Naive B cell (primary cell): ENCODE data around the gene ANKDD1A. TPM values are rescaled to one million over a fixed set of nuclear protein-coding genes. Genes with fewer than 3 reads are reported as not detected.

Experiments used
- ATAC-seq, 2 donors: fragments of 150-1000 bp; cut with Tn5 transposase; 2 replicates each; pipeline ENCODE4 v1.10.0; 2021; ENCODE audit warnings: low read depth in 2 of 2, mild to moderate bottlenecking in 2 of 2, moderate library complexity in 2 of 2
- DNase-seq: peaks from one replicate; pipeline ENCODE4 v3.0.0; 2022
- H3K27ac Mint-ChIP-seq, 6 donors: one replicate each; pipeline ENCODE4 v1.8.0; 2020 to 2022; ENCODE audit warnings: mild to moderate bottlenecking in 6 of 6, mixed read lengths in 6 of 6, moderate library complexity in 5 of 6, inconsistent platforms in 2 of 6
- H3K27me3 Mint-ChIP-seq, 3 donors: one replicate each; pipeline ENCODE4 v1.8.0; 2021 to 2022; ENCODE audit warnings: mixed read lengths in 3 of 3, mild to moderate bottlenecking in 1 of 3
- H3K36me3 Mint-ChIP-seq, 2 donors: one replicate each; pipeline ENCODE4 v1.8.0; 2020 to 2022; ENCODE audit warnings: mixed read lengths in 2 of 2, inconsistent platforms in 1 of 2, mild to moderate bottlenecking in 1 of 2
- H3K4me1 Mint-ChIP-seq, 3 donors: one replicate each; pipeline ENCODE4 v1.8.0; 2020 to 2022; ENCODE audit warnings: mixed read lengths in 3 of 3, inconsistent platforms in 1 of 3, mild to moderate bottlenecking in 1 of 3, moderate library complexity in 1 of 3
- H3K4me3 Mint-ChIP-seq, 8 donors: one replicate each; pipeline ENCODE4 v1.8.0; 2020 to 2022; ENCODE audit warnings: mild to moderate bottlenecking in 8 of 8, mixed read lengths in 8 of 8, moderate library complexity in 8 of 8, inconsistent platforms in 2 of 8
- H3K9me3 Mint-ChIP-seq, 7 donors: one replicate each; pipeline ENCODE4 v1.8.0; 2020 to 2022; ENCODE audit warnings: mixed read lengths in 7 of 7, mild to moderate bottlenecking in 5 of 7, inconsistent platforms in 2 of 7, moderate library complexity in 1 of 7
- polyA plus RNA-seq, 6 donors: library from polyadenylated mRNA; unstranded; fragments of 300-500 nt; fragmentation: Illumina TruSeq; gene quantifications; one replicate each; pipeline ENCODE4 v1.2.3, GENCODE V29; 2021; ENCODE audit warnings: low read depth in 6 of 6

ANKDD1A gene
- polyA plus RNA-seq, 6 donors from 2014 or later = 0.14 to 3.3 (median 1.3) TPM; not detected in 1

DNA sequence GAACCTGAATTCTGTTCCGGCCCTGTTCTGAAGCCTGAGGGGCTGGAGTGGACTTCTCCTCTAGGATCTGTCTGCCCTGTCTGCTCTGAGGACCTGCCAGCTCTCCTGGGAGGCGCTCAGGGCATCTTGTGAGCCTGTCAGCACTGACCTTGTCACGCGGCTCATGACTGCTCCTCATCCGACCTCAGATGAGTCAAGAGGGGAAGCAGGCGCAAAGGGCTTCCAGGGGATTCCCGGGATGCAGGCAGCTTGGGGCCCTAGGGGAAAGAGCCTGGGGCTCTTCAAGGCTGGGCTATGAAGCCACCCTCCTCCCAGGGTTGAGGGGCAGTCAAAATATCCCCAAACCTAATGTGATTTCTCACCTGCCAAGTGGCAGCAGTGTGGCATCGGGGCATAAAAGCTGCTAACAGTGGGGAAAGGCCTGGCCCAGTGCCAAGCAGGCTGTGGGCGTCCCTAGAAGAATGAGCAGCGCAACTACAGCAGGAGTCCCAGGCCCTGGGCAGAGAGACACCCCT lies 27.6 kb upstream of the ANKDD1A start:
- H3K27me3 Mint-ChIP-seq = no peaks in the 10 kb centered on the region
- peaks cover 15 to 34% (median 23%) of the 10 kb centered on the region in 3 donors for H3K4me1 Mint-ChIP-seq
- H3K27ac Mint-ChIP-seq = peak overlapping the region in 5 of 6 donors; percentile 56 to 82 (median 63)
- no peak for DNase-seq
- H3K4me3 Mint-ChIP-seq = peak overlapping the region in 3 of 8 donors; percentile 7 to 57 (median 51)
- no peaks in the 10 kb centered on the region for H3K9me3 Mint-ChIP-seq
- peak; percentile 45 to 51 for ATAC-seq
- H3K36me3 Mint-ChIP-seq = no peaks in the 10 kb centered on the region

- Mint-ChIP-seq H3K27ac (no peak overlapping the region), H3K4me3 (no peak overlapping the region), H3K27me3 (no peaks in the 10 kb centered on the region), H3K4me1 (peaks cover 15 to 34% (median 23%) of the 10 kb centered on the region in 3 donors), H3K36me3 (no peaks in the 10 kb centered on the region), H3K9me3 (no peaks in the 10 kb centered on the region)
- no peak for ATAC-seq
- no peak for DNase-seq
Measured at GRCh38 chr15:64884679-64885078, 27.0 kb upstream of the ANKDD1A start.

DNA sequence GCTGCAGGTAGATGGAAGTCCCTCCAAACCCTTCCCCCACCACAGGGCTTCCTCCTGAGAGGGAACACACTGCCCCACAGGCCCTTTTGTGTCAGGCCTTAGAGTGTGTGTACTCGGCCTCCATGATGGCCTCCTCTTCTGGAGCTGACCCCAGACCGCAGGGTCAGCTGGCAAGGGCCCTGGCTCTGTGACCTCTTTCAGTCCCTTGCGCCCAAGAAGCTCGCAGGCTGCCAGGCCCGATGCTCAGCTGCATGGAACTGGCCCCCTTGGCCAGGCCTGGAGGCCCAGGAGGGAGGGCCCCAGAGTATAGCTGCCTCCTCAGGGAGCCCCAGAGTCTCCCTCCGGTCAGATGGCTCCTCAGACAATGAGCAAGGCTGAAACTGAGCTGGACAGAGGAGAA lies 23.4 kb upstream of the ANKDD1A start:
- H3K9me3 Mint-ChIP-seq = no peaks in the 10 kb centered on the region
- no peak overlapping the region for H3K4me3 Mint-ChIP-seq
- no peaks in the 10 kb centered on the region for H3K27me3 Mint-ChIP-seq
- DNase-seq = no peak
- ATAC-seq = no peak
- H3K4me1 Mint-ChIP-seq = peaks cover 31 to 38% (median 34%) of the 10 kb centered on the region in 3 donors
- H3K36me3 Mint-ChIP-seq = no peaks in the 10 kb centered on the region
- peak overlapping the region in 1 of 6 donors; percentile 85 for H3K27ac Mint-ChIP-seq

DNA sequence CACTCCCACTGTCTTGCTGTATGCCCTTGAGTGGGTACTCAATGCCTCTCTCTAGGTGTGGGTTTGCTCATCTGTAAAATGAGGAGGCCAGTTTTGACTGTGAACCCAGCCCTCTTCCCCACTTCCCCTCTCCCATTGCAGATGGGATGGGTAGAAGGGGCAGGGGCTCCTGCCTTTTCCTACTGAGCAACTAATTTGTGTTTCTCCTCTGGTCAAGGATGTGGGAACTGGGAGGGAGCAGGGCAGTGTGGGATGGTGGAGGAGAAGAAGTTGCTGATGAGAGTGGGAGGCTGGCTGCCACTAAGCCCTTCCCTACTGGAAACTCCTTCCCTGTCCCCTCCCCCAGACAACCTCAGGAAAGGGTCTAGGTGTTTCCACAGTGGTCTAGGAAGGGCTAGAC lies 20.1 kb upstream of the ANKDD1A start:
- peaks cover 45 to 58% (median 56%) of the 10 kb centered on the region in 3 donors for H3K4me1 Mint-ChIP-seq

DNA sequence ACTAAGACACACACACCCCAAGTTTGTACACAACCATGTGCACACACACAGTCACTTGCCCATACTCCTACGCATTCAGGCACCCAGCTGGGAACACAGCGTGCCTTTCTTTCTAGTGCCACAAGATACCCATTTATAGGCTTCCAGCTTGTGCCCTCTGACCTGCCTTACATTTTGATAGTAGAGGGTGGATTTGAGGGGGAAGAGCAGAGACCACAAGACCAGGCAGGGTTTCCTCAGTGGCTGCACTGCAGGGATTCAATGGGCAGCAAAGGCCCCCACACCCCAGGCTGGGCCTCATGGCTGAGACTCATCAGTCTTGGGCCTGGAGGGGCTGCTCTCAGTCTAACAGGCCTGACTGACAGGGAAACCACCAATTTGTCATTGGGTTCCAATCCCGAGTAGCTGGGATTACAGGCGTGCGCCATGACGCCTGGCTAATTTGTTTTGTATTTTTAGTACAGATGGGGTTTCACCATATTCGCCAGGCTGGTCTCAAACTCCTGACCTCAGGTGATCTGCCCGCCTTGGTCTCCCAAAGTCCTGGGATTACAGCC lies 18.8 kb upstream of the ANKDD1A start:
- H3K4me1 Mint-ChIP-seq = peaks cover 47 to 67% (median 66%) of the 10 kb centered on the region in 3 donors
- H3K36me3 Mint-ChIP-seq = no peaks in the 10 kb centered on the region
- peak overlapping the region; percentile 88 to 97 (median 92) for H3K4me3 Mint-ChIP-seq
- ATAC-seq (no peak), DNase-seq (no peak)
- H3K9me3 Mint-ChIP-seq = no peaks in the 10 kb centered on the region
- H3K27me3 Mint-ChIP-seq = no peaks in the 10 kb centered on the region
- peak overlapping the region; percentile 60 to 99 (median 98) for H3K27ac Mint-ChIP-seq

More for the DNA sequence above, 20.1 kb upstream of the ANKDD1A start:
- H3K27me3 Mint-ChIP-seq = no peaks in the 10 kb centered on the region
- DNase-seq (no peak), ATAC-seq (no peak)
- no peaks in the 10 kb centered on the region for H3K9me3 Mint-ChIP-seq
- H3K36me3 Mint-ChIP-seq = no peaks in the 10 kb centered on the region
- peak overlapping the region in 4 of 8 donors; percentile 16 to 79 (median 30) for H3K4me3 Mint-ChIP-seq
- peak overlapping the region; percentile 56 to 98 (median 82) for H3K27ac Mint-ChIP-seq

DNA sequence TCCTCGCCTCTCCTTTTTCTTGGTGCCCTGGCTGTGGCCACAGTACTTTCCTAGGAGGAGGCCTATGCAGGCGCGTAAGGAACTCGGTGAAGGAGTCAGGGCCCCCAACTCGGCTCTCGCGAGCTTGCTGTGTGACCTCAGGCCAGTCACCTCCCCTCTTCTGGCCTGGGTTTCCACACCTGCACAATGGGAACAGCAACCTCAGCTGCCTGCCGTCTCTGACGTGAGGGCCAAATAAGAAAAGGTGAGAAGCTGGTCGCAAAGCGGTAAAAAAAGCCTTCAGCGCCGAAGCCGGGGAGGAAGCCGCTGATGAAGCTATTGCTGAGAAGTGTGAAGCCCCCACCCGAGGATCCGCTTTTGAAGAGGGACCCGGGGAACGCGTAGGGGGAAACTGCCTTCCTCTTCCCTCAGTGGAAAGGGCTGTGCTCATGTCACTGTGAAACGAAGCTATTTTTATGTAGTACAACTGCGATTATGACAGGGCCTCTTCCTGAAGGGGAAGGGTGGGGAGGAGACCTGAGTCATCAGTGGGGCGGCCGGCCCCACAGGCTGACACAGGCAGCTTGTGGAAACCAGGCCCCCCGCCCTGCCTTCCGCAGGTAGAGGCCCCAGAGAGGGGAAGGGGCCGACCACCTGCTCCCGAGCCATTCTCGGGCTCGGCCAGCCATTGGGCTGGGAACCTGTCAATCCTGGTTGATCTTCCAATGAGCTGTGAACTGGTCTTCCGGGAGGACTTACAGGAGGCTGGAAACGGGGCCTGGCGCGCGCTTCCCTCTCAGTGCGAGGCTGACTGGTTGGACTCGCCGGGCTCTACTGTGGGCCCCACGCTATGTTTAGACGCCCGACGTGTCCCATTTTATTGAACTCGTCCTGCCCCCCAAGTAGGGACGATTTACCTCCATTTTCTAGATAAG lies 18.0 kb upstream of the ANKDD1A start:
- peak overlapping the region; percentile 96 to 99 (median 98) for H3K27ac Mint-ChIP-seq
- peak overlapping the region; percentile 88 to 97 (median 92) for H3K4me3 Mint-ChIP-seq
- no peaks in the 10 kb centered on the region for H3K27me3 Mint-ChIP-seq
- peak; percentile 92 for DNase-seq
- H3K36me3 Mint-ChIP-seq = no peaks in the 10 kb centered on the region
- peaks cover 50 to 72% (median 68%) of the 10 kb centered on the region in 3 donors for H3K4me1 Mint-ChIP-seq
- no peaks in the 10 kb centered on the region for H3K9me3 Mint-ChIP-seq
- peak; percentile 63 for ATAC-seq

DNA sequence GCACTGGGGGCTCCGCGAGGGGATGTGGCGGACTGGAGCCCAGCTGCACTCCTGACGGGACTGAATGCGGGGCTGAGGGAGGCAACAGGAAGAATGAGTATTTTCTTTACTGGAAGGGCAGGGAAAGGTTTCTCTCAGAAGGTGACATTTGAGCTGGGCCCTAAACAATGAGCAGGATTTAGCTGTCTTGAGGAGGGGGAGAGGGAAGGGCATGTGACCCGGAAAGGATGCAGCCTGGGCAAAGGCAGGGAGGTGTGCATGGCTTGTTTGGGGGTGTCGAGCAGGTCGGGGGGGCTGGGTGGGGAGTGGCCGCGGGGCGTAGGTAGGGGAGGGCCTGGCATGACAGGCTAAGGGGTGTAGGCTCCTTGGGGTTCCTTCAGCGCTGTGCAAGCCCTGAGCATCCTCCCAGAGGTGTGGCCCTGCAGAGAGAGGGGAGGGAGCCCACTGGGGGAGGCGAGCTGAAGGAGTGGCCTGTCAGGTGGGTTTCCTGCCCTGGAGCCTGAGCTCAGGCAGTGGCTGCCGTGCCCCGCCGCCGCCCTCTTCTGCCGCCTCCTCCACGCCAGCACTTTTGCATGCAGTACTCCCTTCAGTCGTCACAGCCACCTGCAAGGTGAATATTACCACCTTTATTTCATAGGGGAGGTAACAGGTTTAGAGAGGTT lies 17.2 kb upstream of the ANKDD1A start:
- DNase-seq (peak; percentile 78), ATAC-seq (peak; percentile 63 to 64)
- Mint-ChIP-seq H3K4me1 (peaks cover 50 to 72% (median 68%) of the 10 kb centered on the region in 3 donors), H3K9me3 (no peaks in the 10 kb centered on the region), H3K4me3 (peak overlapping the region; percentile 88 to 97 (median 92)), H3K36me3 (no peaks in the 10 kb centered on the region), H3K27ac (peak overlapping the region; percentile 96 to 99 (median 98)), H3K27me3 (no peaks in the 10 kb centered on the region)

DNA sequence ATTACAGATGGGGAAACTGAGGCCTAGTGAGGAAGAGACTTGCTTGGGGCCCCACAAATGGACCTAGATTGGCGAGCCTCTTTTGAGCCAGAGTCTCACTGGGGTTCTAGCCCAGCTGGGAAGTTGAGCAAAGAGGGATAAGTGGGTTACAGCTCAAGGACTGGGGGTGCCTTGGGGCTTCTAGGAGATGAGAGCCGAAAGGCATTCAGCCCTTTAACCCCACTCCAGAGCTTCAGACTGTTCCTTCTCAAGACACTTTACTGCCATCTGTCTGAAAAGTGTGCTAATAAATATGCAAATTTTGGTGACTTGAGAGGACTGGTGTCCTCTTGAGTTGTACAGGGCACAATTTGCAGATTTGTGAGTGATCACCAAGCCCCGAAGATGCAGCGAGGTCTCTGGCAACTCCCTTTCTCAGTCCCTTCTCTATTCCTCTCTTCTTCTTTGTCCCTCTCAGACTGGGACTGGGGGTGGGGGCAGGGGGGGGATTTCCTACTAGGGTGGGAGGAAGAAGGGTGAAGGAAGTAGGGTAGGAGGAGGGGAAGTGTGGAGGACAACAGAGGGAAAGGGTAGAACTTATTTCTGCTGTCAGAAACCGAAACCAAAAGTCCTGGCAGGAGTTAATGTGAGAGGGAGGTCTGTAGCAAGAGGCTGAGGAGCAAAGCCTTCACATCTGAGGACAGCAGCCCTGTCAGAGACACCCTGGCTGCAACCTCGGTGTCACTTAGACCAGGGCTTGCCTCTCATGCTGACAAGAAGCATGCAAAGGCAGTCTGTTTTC lies 16.2 kb upstream of the ANKDD1A start:
- H3K4me3 Mint-ChIP-seq = peak overlapping the region; percentile 88 to 97 (median 92)
- ATAC-seq (peak; percentile 34 to 35), DNase-seq (peak; percentile 51)
- H3K4me1 Mint-ChIP-seq = peaks cover 50 to 72% (median 68%) of the 10 kb centered on the region in 3 donors
- H3K9me3 Mint-ChIP-seq = no peaks in the 10 kb centered on the region
- peaks cover 0 to under 1% of the 10 kb centered on the region in 2 donors for H3K36me3 Mint-ChIP-seq
- peak overlapping the region; percentile 91 to 99 (median 98) for H3K27ac Mint-ChIP-seq
- no peaks in the 10 kb centered on the region for H3K27me3 Mint-ChIP-seq

DNA sequence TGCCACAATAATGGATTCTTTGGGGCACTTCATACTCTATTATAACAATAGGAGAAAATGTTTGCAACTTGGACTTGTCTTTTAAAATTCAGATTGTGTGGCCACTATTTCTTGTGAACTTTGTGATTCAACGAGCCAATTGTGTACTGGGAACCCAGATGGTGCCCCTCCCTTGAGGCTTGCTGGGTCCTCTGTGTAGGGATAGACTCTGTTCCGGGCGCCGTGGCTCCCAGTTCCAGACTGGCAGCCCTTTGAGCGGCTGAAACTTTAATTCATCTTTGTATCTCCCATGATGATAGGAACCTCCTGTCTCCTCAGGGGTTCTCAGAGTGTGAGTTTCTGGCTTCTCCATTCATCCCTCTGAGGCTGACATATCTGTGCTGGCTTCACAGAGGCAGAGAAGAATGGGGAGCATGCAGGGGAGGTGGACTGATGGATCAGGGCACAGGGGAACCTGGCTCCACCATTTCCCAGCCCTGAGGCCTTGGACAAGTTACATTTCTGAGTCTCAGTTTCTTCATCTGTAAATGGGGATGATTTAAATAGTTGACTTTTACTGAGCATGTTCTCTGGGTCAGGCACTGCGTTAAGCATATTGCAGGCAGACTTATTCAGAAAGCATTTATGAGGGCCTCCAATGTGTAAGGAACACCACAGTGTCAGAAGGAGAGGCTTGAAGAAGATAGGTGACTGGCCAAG lies 15.2 kb upstream of the ANKDD1A start:
- Mint-ChIP-seq H3K36me3 (peaks cover 0 to 7% of the 10 kb centered on the region in 2 donors), H3K27me3 (no peaks in the 10 kb centered on the region), H3K4me1 (peaks cover 44 to 71% (median 68%) of the 10 kb centered on the region in 3 donors), H3K27ac (peak overlapping the region; percentile 91 to 98 (median 94)), H3K4me3 (peak overlapping the region in 6 of 8 donors; percentile 88 to 97 (median 90)), H3K9me3 (peaks cover 0 to 7% (median 5%) of the 10 kb centered on the region in 7 donors)
- DNase-seq = no peak
- no peak for ATAC-seq

GRCh38 chr15:64897345-64897985 lies 14.2 kb upstream of the ANKDD1A start:
- H3K27me3 Mint-ChIP-seq = no peaks in the 10 kb centered on the region
- ATAC-seq (no peak), DNase-seq (no peak)
- peaks cover 0 to 7% of the 10 kb centered on the region in 2 donors for H3K36me3 Mint-ChIP-seq
- peaks cover 0 to 7% (median 5%) of the 10 kb centered on the region in 7 donors for H3K9me3 Mint-ChIP-seq
- H3K27ac Mint-ChIP-seq = peak overlapping the region in 5 of 6 donors; percentile 87 to 98 (median 93)
- H3K4me3 Mint-ChIP-seq = peak overlapping the region in 1 of 8 donors; percentile 9
- peaks cover 38 to 68% (median 64%) of the 10 kb centered on the region in 3 donors for H3K4me1 Mint-ChIP-seq

DNA sequence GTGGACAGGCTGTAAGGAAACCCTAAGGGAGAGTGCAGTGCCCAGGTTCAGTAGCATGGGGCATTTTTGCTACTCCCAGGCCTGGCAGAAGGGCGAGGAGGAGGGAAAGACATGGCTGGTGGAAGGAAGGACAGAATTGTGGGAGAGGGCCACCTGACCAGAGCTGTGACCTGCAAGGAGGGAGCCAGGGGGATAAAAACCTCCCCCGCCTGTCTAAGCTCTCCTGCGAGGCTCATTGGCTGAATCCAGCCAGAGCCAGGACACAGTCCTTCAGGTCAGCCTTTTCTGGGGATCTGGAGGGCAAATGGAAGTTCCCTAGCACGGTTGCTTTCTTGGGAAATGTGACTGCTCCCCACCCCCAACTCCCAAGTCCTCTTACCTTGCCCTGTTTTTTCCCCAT lies 13.3 kb upstream of the ANKDD1A start:
- no peak for DNase-seq
- H3K27ac Mint-ChIP-seq = peak overlapping the region in 4 of 6 donors; percentile 32 to 88 (median 55)
- no peak for ATAC-seq
- H3K36me3 Mint-ChIP-seq = peaks cover 0 to 7% of the 10 kb centered on the region in 2 donors
- H3K27me3 Mint-ChIP-seq = no peaks in the 10 kb centered on the region
- H3K4me3 Mint-ChIP-seq = no peak overlapping the region
- peaks cover 31 to 68% (median 63%) of the 10 kb centered on the region in 3 donors for H3K4me1 Mint-ChIP-seq
- H3K9me3 Mint-ChIP-seq = peaks cover 0 to 7% (median 5%) of the 10 kb centered on the region in 7 donors
